A673 (cell line): ENCODE results near the gene CCN6.

Experiments used
- CTCF ChIP-seq: fragments of 300-800, 200-600 bp; sonication (generic); conservative IDR thresholded peaks from 2 replicates; pipeline ENCODE4 v1.5.1; 2017; ENCODE audit warnings: low read depth, mild to moderate bottlenecking, antibody characterized with exemption, low read length, moderate library complexity, mixed read lengths
- EZH2 ChIP-seq: fragments of 200-600 bp; sonication (generic); IDR thresholded peaks from 2 replicates; pipeline ENCODE4 v1.6.1; 2017; ENCODE audit warnings: borderline replicate concordance, low read depth, mild to moderate bottlenecking, mixed read lengths, antibody characterized with exemption, low read length; ENCODE audit not compliant: poor library complexity, severe bottlenecking

GRCh38 chr6:112026933-112027332 is 27.0 kb upstream of the CCN6 start:
- TF ChIP-seq CTCF (no peak), EZH2 (no peak)
